GM18519 (cell line): Measurements from ENCODE around the gene MAGI2.

Source experiments
- ATAC-seq: cut with Tn5 transposase; IDR thresholded peaks from one replicate; pipeline ENCODE4 v1.9.1; 2021; ENCODE audit warnings: mild to moderate bottlenecking, moderate library complexity; ENCODE audit not compliant: unreplicated experiment, low FRiP score

MAGI2 gene

GRCh38 chr7:78473571-78474301, 979.7 kb downstream of the MAGI2 start:
- no peak for ATAC-seq

- no peak for ATAC-seq
These were observed 980.4 kb downstream of the MAGI2 start for GRCh38 chr7:78473021-78473420.

GRCh38 chr7:78472519-78472918, 980.9 kb downstream of the MAGI2 start:
- no peak for ATAC-seq

- no peak for ATAC-seq
These were observed 987.6 kb downstream of the MAGI2 start for GRCh38 chr7:78465894-78466293.

- no peak for ATAC-seq
These were observed 990.4 kb downstream of the MAGI2 start for GRCh38 chr7:78463039-78463438.

- ATAC-seq, result no peak
These were observed 1002.8 kb downstream of the MAGI2 start for GRCh38 chr7:78450706-78451105.

GRCh38 chr7:78448911-78449310, 1004.6 kb downstream of the MAGI2 start:
- no peak for ATAC-seq

GRCh38 chr7:78444267-78444666, 1009.2 kb downstream of the MAGI2 start:
- no peak for ATAC-seq

GRCh38 chr7:78443811-78444210, 1009.7 kb downstream of the MAGI2 start:
- ATAC-seq, result no peak

GRCh38 chr7:78441737-78442136, 1011.7 kb downstream of the MAGI2 start:
- ATAC-seq, result no peak

GRCh38 chr7:78438433-78438832, 1015.0 kb downstream of the MAGI2 start:
- no peak for ATAC-seq

GRCh38 chr7:78437118-78437517, 1016.3 kb downstream of the MAGI2 start:
- no peak for ATAC-seq

GRCh38 chr7:78435355-78435754, 1018.1 kb downstream of the MAGI2 start:
- ATAC-seq, result no peak

GRCh38 chr7:78434281-78434680, 1019.2 kb downstream of the MAGI2 start:
- ATAC-seq, result no peak

- ATAC-seq, result no peak
These were observed 1020.0 kb downstream of the MAGI2 start for GRCh38 chr7:78433421-78433820.

GRCh38 chr7:78429878-78430277, 1023.6 kb downstream of the MAGI2 start:
- no peak for ATAC-seq

GRCh38 chr7:78427209-78427608, 1026.3 kb downstream of the MAGI2 start:
- ATAC-seq, result no peak

GRCh38 chr7:78420001-78420400, 1033.5 kb downstream of the MAGI2 start:
- no peak for ATAC-seq

- no peak for ATAC-seq
These were observed 1036.2 kb downstream of the MAGI2 start for GRCh38 chr7:78417180-78417853.

GRCh38 chr7:78413568-78413967, 1039.9 kb downstream of the MAGI2 start:
- no peak for ATAC-seq

GRCh38 chr7:78412216-78412858, 1041.1 kb downstream of the MAGI2 start:
- no peak for ATAC-seq

GRCh38 chr7:78407031-78407430, 1046.4 kb downstream of the MAGI2 start:
- ATAC-seq, result no peak
